GM18861 (cell line): ENCODE measurements around the gene PTPN1.
A peak's percentile ranks its signal among the peaks of the same experiment; 100 is the strongest.
"Not testable (repeated sequence)": the region's sequence is repeated elsewhere in the genome, so short reads cannot be mapped to it uniquely, and the experiment has no call there.

Experiments used
- ATAC-seq: cut with Tn5 transposase; IDR thresholded peaks from one replicate; pipeline ENCODE4 v1.9.1; 2021; ENCODE audit not compliant: unreplicated experiment

The PTPN1 gene

GRCh38 chr20:50552979-50553378 lies 42.8 kb downstream of the PTPN1 start:
- no peak for ATAC-seq

GRCh38 chr20:50554694-50555579 lies 44.8 kb downstream of the PTPN1 start:
- ATAC-seq, result no peak

DNA sequence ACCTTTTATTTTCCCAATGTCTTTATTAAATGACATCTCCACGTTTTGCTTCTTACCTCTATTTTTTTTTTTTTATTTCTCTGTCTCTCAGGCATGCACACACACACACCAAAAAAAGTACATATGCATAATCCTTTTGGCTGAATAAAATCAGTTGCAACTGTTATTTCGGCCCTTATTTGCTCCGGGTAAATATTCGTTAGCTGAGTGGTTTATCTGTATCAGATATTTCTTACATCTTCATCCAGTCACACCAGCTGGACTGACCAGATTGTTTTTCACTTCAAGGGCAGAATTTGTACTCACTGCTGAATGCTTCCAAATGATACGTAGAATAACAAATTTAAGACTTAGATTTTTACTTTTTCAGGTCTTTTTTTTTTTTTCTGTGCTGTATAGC lies 45.5 kb downstream of the PTPN1 start:
- ATAC-seq, result no peak

- ATAC-seq, result no peak
Measured at GRCh38 chr20:50557549-50558134, 47.5 kb downstream of the PTPN1 start.

DNA sequence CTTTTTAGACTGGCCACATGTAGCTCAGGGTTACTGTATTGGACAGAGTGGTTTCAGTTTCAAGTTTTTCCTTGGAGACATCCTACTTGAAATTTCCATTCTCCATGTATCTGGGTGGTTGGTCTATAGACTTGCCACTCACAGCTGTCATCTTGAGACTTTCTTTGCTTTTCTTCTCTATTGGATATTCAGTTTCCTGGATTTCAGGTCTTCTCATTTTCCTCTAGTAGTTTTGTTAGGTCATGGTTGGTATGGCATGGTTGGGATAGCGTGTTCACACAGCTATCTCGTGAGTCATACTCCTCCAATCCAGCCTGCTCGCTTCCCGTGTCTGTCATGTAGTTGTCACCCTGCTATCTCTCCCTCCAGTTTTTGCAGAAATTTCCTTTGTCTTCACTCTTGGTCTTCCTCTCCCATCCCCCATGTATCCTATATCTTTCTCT lies 48.3 kb downstream of the PTPN1 start:
- no peak for ATAC-seq

- no peak for ATAC-seq
Measured at GRCh38 chr20:50559149-50559548, 49.0 kb downstream of the PTPN1 start.

GRCh38 chr20:50559856-50560638 lies 49.9 kb downstream of the PTPN1 start:
- ATAC-seq, result no peak

- ATAC-seq, result no peak
Measured at GRCh38 chr20:50560867-50561266, 50.7 kb downstream of the PTPN1 start.

DNA sequence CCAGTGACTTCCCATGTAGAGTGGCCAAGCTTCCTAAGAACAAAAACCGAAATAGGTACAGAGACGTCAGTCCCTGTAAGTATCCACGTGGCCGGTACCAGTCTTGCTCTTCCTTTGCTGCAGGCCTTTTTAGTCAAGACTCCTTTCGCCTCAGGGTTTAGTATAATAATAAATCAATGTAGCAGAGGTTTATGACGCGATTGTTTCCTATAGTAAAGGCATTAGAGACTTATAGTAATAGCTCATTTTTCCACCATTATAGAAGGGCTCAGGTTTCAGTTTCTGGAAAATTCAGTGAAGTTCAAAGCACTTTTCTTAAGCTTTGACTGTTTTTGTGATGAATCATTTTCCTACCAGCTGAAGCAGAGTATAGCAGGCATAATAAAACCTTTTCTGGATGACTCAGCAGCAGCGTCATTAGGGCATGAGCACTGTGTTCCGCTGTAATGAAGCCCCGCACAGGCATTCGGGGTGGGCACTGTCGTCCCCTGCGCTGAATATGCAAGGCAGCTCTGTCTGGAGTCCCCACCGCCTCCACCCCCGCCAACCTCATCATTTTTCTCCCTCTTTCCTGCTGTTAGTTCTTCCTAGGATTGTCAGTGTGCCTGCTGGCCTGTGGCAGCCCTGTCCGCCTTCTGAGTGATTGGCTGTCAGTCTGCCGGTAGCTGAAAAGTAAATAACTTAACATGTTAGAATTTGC lies 51.3 kb downstream of the PTPN1 start:
- peak; percentile 76 for ATAC-seq

DNA sequence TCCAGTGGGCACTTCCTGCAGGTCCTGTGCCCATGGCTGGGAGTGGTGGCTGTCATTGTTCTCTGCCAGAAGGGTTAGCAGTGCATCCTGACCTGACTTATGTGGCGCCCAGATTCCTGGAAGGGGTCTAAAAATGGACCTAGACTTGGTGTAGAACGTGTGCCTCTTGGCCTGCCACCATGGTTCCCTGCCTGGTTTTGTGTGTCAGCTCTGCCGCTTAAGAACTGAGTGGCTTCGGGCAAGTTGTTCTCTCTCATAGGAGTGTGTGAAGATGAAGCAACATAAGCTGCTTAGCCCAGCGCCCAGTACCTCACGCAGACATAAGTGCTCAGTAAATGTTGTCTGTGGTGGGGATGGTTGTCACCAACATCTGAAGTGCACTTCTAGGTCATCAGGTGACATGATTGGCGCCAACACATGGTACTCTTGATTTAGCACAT lies 52.1 kb downstream of the PTPN1 start:
- ATAC-seq, result no peak

GRCh38 chr20:50563133-50563944 lies 53.2 kb downstream of the PTPN1 start:
- ATAC-seq, result no peak

DNA sequence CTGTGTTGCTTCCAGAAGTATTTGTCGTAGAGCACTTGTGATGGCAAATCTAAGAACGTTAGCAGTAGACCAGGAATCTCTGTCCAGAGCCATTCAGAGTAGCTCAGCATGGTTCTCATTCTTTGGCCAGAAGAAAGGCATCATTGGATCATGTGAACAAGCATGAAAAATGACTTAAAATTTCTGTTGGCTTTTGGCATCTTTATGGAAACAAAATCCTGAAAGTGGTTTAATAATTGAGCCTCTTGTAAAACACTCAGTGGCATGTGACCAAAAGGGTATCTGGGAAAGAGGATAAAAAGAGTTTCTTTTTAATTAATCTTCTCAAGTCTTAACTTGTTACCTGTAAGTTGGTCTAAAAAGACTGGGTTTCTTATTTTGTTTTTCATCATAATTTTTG lies 55.2 kb downstream of the PTPN1 start:
- ATAC-seq, result no peak

DNA sequence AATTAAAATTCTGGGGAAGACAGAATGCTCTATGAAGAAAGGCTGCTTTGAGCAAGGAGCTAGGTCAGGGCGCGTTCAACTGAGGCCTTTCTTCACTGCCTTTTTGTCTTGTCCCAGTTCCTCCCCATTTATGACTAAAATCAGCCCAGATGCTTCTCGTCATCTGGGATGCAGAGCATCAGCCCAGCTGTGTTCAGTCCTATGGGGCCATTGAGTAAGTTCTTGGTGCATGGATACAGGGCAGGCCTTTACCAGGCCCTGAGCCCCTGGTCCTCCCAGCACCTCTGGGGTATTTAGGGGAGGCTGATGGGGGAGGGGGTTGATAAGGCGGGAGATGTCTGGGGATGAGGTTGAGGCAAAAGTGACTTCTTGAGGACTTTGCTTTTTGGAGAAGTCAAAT lies 55.7 kb downstream of the PTPN1 start:
- ATAC-seq, result no peak

GRCh38 chr20:50567860-50568548 lies 57.8 kb downstream of the PTPN1 start:
- no peak for ATAC-seq

- no peak for ATAC-seq
Measured at GRCh38 chr20:50568549-50568942, 58.4 kb downstream of the PTPN1 start.

DNA sequence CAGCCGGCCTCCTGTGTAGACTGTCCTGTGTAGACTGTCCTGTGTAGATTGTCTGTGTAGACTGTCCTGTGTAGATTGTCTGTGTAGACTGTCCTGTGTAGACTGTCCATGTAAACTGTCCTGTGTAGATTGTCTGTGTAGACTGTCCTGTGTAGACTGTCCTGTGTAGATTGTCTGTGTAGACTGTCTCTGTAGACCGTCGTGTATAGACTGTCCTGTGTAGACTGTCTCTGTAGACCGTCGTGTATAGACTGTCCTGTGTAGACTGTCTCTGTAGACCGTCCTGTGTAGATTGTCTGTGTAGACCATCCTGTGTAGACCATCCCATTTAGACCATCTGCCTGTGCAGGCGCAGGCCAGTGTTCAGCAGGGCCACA lies 59.3 kb downstream of the PTPN1 start:
- not testable (repeated sequence) for ATAC-seq

GRCh38 chr20:50569864-50570836 lies 60.0 kb downstream of the PTPN1 start:
- ATAC-seq, result peak; percentile 68

DNA sequence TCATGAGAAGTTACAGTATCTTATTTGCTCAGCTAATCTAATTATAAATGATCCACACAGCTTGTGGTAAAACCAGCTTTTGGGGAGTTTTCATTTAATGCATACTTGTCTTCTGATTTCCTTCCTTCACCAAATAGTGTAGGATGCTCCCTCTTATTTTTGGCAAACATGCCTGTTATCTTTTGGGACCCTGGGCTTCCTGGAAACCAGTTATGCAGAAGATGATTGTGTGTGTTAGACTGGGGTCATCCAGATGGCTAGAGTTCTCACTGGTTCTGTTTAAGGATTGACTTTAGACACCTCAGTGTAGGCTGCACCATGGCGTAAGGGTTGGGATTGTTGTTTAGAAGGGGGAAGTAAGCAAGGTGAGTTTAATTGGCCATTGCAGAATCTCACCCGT lies 61.3 kb downstream of the PTPN1 start:
- ATAC-seq, result no peak
